ENCODE measurements around the gene HSP90AB1. TPM values are rescaled to one million over a fixed set of nuclear protein-coding genes. Genes with fewer than 3 reads are reported as not detected.

Gene HSP90AB1
- total RNA-seq, 4 donors from 2014 or later = 105 to 371 (median 242) TPM

DNA sequence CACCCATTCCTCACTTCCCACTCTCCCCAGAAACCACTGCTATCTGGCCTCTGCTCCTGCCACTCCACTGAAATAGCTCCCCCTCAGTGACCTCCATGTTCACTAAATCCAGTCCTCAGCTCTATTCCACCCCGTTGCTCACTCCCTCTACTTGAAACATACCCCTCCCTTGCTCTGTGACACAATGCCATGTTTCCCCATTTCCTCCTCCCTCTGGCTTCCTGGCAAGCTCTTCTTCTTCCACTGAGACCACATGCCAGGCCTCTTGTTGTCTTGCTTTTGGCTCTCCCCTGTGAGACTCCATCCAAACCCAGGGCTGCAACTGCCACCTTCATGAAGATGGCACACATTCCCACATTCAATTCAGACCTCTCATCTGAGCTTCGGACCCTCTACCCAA lies 37.2 kb downstream of the HSP90AB1 start:
- no peak for DNase-seq
- in situ Hi-C loops (cut with MboI; ENCODE audit: low pct_ligation_motif_present in 1 of 4, low pct_unique_long_range_greater_than_20kb in 1 of 4, low sequenced_read_pairs in 3 of 4) = loop anchor here in 1 of 4 donors (5.0 kb wide), 1 partner anchor 48 kb away; no protein-coding TSS in a partner anchor
- Histone ChIP-seq H3K36me3 (no peaks in the 10 kb centered on the region), H3K27ac (no peak overlapping the region), H3K4me1 (no peaks in the 10 kb centered on the region), H3K27me3 (peaks cover 35% of the 10 kb centered on the region), H3K4me3 (no peak overlapping the region), H3K9me3 (no peaks in the 10 kb centered on the region)
- 42 to 50% methylated on average over 2 of the region's 2 CpGs for WGBS, 2 donors (ENCODE audit: low coverage in 1 of 2)
- no peak for TF ChIP-seq POLR2A (IDR thresholded peaks at IDR 0.05)
- no peak for TF ChIP-seq POLR2AphosphoS5 (IDR thresholded peaks at IDR 0.05)
- TF ChIP-seq CTCF (IDR thresholded peaks at IDR 0.05) = no peak
- TF ChIP-seq EP300 (IDR thresholded peaks at IDR 0.05; ENCODE audit: low read depth) = no peak
- intact Hi-C loops (cut with DNase I; ENCODE audit: low total_unique reads) = no loop called here

DNA sequence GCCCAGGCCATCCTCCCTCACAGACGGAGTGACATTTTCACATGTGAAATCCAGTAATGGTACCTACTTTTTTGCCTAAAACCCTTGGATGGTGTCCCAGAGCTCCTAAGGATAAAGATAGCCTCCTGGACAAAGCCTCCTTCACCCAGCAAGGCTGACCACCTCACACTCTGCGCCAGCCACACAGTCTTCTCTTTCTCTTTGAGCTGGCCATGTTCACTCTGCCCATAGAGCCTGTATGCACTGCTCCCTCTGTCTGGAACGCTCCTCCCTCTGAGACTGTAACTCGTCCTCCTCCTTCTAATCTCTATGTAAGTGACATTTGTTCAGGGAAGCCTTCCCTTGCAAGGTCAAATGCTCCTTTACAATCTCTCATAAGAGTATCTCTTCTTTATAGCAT lies 38.0 kb downstream of the HSP90AB1 start:
- no peaks in the 10 kb centered on the region for H3K36me3 ChIP-seq
- H3K4me3 ChIP-seq = no peak overlapping the region
- DNase-seq = no peak
- 55 to 63% methylated on average over 2 to 4 of the region's 4 CpGs for WGBS, 2 donors (ENCODE audit: low coverage in 1 of 2)
- no peaks in the 10 kb centered on the region for H3K9me3 ChIP-seq
- H3K27me3 ChIP-seq = peaks cover 41% of the 10 kb centered on the region
- intact Hi-C loops (cut with DNase I; ENCODE audit: low total_unique reads) = no loop called here
- H3K4me1 ChIP-seq = no peaks in the 10 kb centered on the region
- no peak overlapping the region for H3K27ac ChIP-seq
- TF ChIP-seq CTCF (IDR thresholded peaks at IDR 0.05) (no peak), POLR2AphosphoS5 (IDR thresholded peaks at IDR 0.05) (no peak), EP300 (IDR thresholded peaks at IDR 0.05; ENCODE audit: low read depth) (no peak), POLR2A (IDR thresholded peaks at IDR 0.05) (no peak)
- in situ Hi-C loops (cut with MboI; ENCODE audit: low pct_ligation_motif_present in 1 of 4, low pct_unique_long_range_greater_than_20kb in 1 of 4, low sequenced_read_pairs in 3 of 4) = loop anchor here in 1 of 4 donors (5.0 kb wide), 1 partner anchor 47 kb away; no protein-coding TSS in a partner anchor

GRCh38 chr6:44285552-44286284 lies 38.8 kb downstream of the HSP90AB1 start:
- DNase-seq = no peak
- 41 to 82% methylated on average over 3 to 25 of the region's 25 CpGs for WGBS, 2 donors (ENCODE audit: low coverage in 1 of 2)
- in situ Hi-C loops (cut with MboI; ENCODE audit: low pct_ligation_motif_present in 1 of 4, low pct_unique_long_range_greater_than_20kb in 1 of 4, low sequenced_read_pairs in 3 of 4) (no loop called here), intact Hi-C loops (cut with DNase I; ENCODE audit: low total_unique reads) (no loop called here)
- TF ChIP-seq EP300 (IDR thresholded peaks at IDR 0.05; ENCODE audit: low read depth) (no peak), POLR2AphosphoS5 (IDR thresholded peaks at IDR 0.05) (no peak)
- Histone ChIP-seq H3K27me3 (peaks cover 46% of the 10 kb centered on the region), H3K4me1 (no peaks in the 10 kb centered on the region), H3K36me3 (no peaks in the 10 kb centered on the region), H3K4me3 (no peak overlapping the region), H3K27ac (no peak overlapping the region), H3K9me3 (no peaks in the 10 kb centered on the region)

- H3K27me3 ChIP-seq = peaks cover 48% of the 10 kb centered on the region
Measured at GRCh38 chr6:44286285-44286565, 39.3 kb downstream of the HSP90AB1 start.

More at GRCh38 chr6:44286285-44286565, 39.3 kb downstream of the HSP90AB1 start:
- 93 to 100% methylated on average over 2 to 5 of the region's 12 CpGs for WGBS, 2 donors (ENCODE audit: low coverage in 1 of 2)
- intact Hi-C loops (cut with DNase I; ENCODE audit: low total_unique reads) = no loop called here
- in situ Hi-C loops (cut with MboI; ENCODE audit: low pct_ligation_motif_present in 1 of 4, low pct_unique_long_range_greater_than_20kb in 1 of 4, low sequenced_read_pairs in 3 of 4) = no loop called here
- no peak for DNase-seq
- Histone ChIP-seq H3K27ac (no peak overlapping the region), H3K4me1 (no peaks in the 10 kb centered on the region), H3K36me3 (no peaks in the 10 kb centered on the region), H3K4me3 (no peak overlapping the region), H3K9me3 (no peaks in the 10 kb centered on the region)
- TF ChIP-seq EP300 (IDR thresholded peaks at IDR 0.05; ENCODE audit: low read depth) = no peak
- TF ChIP-seq POLR2A (IDR thresholded peaks at IDR 0.05) = no peak
- no peak for TF ChIP-seq CTCF (IDR thresholded peaks at IDR 0.05)
- TF ChIP-seq POLR2AphosphoS5 (IDR thresholded peaks at IDR 0.05) = no peak
